MG63 (cell line): Measurements from ENCODE around the gene NUMA1. TPM values are rescaled to one million over a fixed set of nuclear protein-coding genes. Genes with fewer than 3 reads are reported as not detected.

ENCODE experiments used
- DNase-seq: peaks from one replicate; pipeline ENCODE4 v3.0.0-alpha.2; 2020
- H3K27me3 ChIP-seq: fragments of 250-450 bp; sonication (Bioruptor Pico); 2 replicates; pipeline ENCODE4 v1.5.1; 2020; ENCODE audit warnings: mild to moderate bottlenecking, moderate library complexity
- H3K36me3 ChIP-seq: fragments of 250-450 bp; sonication (Bioruptor Pico); 2 replicates; pipeline ENCODE4 v1.5.1; 2020; ENCODE audit warnings: mild to moderate bottlenecking, moderate library complexity
- H3K4me3 ChIP-seq: fragments of 250-450 bp; sonication (Bioruptor Pico); 2 replicates; pipeline ENCODE4 v1.5.1; 2020; ENCODE audit warnings: mild to moderate bottlenecking, moderate library complexity
- H3K9me3 ChIP-seq: fragments of 250-450 bp; sonication (Bioruptor Pico); 2 replicates; pipeline ENCODE4 v1.5.1; 2020; ENCODE audit warnings: mild to moderate bottlenecking, moderate library complexity
- total RNA-seq: library from RNA; depleted of rRNA; stranded (reverse); fragments of >200 nt; shearing (Covaris generic); gene quantifications from 2 replicates; pipeline ENCODE4 v1.2.3, GENCODE V29; 2014; ENCODE audit warnings: low replicate concordance

Gene NUMA1
- total RNA-seq, 1 experiment from 2014 or later = 158 TPM

GRCh38 chr11:72081184-72081644 is 872 bp upstream of the NUMA1 start:
- DNase-seq = no peak
- H3K27me3 ChIP-seq = no peaks in the 10 kb centered on the region
- H3K4me3 ChIP-seq = peak overlapping the region; percentile 93
- H3K36me3 ChIP-seq = peaks cover 13% of the 10 kb centered on the region
- no peaks in the 10 kb centered on the region for H3K9me3 ChIP-seq

GRCh38 chr11:72079819-72080325 is 470 bp downstream of the NUMA1 start:
- no peak for DNase-seq
- Histone ChIP-seq H3K4me3 (peak overlapping the region; percentile 93), H3K9me3 (no peaks in the 10 kb centered on the region), H3K27me3 (no peaks in the 10 kb centered on the region), H3K36me3 (peaks cover 25% of the 10 kb centered on the region)

GRCh38 chr11:72078477-72078876 is 1.9 kb downstream of the NUMA1 start:
- Histone ChIP-seq H3K36me3 (peaks cover 25% of the 10 kb centered on the region), H3K9me3 (no peaks in the 10 kb centered on the region), H3K27me3 (no peaks in the 10 kb centered on the region), H3K4me3 (peak overlapping the region; percentile 93)
- DNase-seq = no peak

GRCh38 chr11:72075756-72076155 is 4.6 kb downstream of the NUMA1 start:
- Histone ChIP-seq H3K4me3 (no peak overlapping the region), H3K9me3 (no peaks in the 10 kb centered on the region), H3K36me3 (peaks cover 33% of the 10 kb centered on the region), H3K27me3 (no peaks in the 10 kb centered on the region)
- DNase-seq = no peak

- Histone ChIP-seq H3K4me3 (no peak overlapping the region), H3K27me3 (no peaks in the 10 kb centered on the region), H3K9me3 (no peaks in the 10 kb centered on the region), H3K36me3 (peaks cover 36% of the 10 kb centered on the region)
- DNase-seq = no peak
These were observed 5.2 kb downstream of the NUMA1 start for GRCh38 chr11:72075109-72075508.

GRCh38 chr11:72072348-72072747 is 8.0 kb downstream of the NUMA1 start:
- Histone ChIP-seq H3K36me3 (peaks cover 56% of the 10 kb centered on the region), H3K27me3 (no peaks in the 10 kb centered on the region), H3K4me3 (no peak overlapping the region), H3K9me3 (no peaks in the 10 kb centered on the region)
- peak; percentile 77 for DNase-seq

GRCh38 chr11:72070491-72070890 is 9.9 kb downstream of the NUMA1 start:
- DNase-seq = no peak
- peak overlapping the region; percentile 12; the same call in 1 of the 2 replicates for H3K4me3 ChIP-seq
- no peaks in the 10 kb centered on the region for H3K9me3 ChIP-seq
- no peaks in the 10 kb centered on the region for H3K27me3 ChIP-seq
- peaks cover 56% of the 10 kb centered on the region for H3K36me3 ChIP-seq

- no peaks in the 10 kb centered on the region for H3K9me3 ChIP-seq
- peaks cover 54% of the 10 kb centered on the region for H3K36me3 ChIP-seq
- no peaks in the 10 kb centered on the region for H3K27me3 ChIP-seq
- peak overlapping the region; percentile 29 for H3K4me3 ChIP-seq
- peak; percentile 98 for DNase-seq
These were observed 10.5 kb downstream of the NUMA1 start for GRCh38 chr11:72069787-72070251.

- no peak for DNase-seq
- Histone ChIP-seq H3K9me3 (no peaks in the 10 kb centered on the region), H3K27me3 (no peaks in the 10 kb centered on the region), H3K36me3 (peaks cover 59% of the 10 kb centered on the region), H3K4me3 (peak overlapping the region; percentile 29)
These were observed 11.1 kb downstream of the NUMA1 start for GRCh38 chr11:72069200-72069599.

- peaks cover 64% of the 10 kb centered on the region for H3K36me3 ChIP-seq
- H3K27me3 ChIP-seq = no peaks in the 10 kb centered on the region
- H3K4me3 ChIP-seq = no peak overlapping the region
- DNase-seq = no peak
- no peaks in the 10 kb centered on the region for H3K9me3 ChIP-seq
These were observed 12.7 kb downstream of the NUMA1 start for GRCh38 chr11:72067676-72068075.

GRCh38 chr11:72067266-72067665 is 13.1 kb downstream of the NUMA1 start:
- H3K9me3 ChIP-seq = no peaks in the 10 kb centered on the region
- peaks cover 68% of the 10 kb centered on the region for H3K36me3 ChIP-seq
- H3K27me3 ChIP-seq = no peaks in the 10 kb centered on the region
- no peak for DNase-seq
- no peak overlapping the region for H3K4me3 ChIP-seq

- Histone ChIP-seq H3K36me3 (peaks cover 71% of the 10 kb centered on the region), H3K9me3 (no peaks in the 10 kb centered on the region), H3K27me3 (no peaks in the 10 kb centered on the region), H3K4me3 (no peak overlapping the region)
- no peak for DNase-seq
These were observed 13.5 kb downstream of the NUMA1 start for GRCh38 chr11:72066855-72067254.

GRCh38 chr11:72061739-72062396 is 18.5 kb downstream of the NUMA1 start:
- Histone ChIP-seq H3K4me3 (no peak overlapping the region), H3K27me3 (no peaks in the 10 kb centered on the region), H3K36me3 (peaks cover 58% of the 10 kb centered on the region), H3K9me3 (no peaks in the 10 kb centered on the region)
- no peak for DNase-seq

- peaks cover 49% of the 10 kb centered on the region for H3K36me3 ChIP-seq
- DNase-seq = no peak
- H3K27me3 ChIP-seq = no peaks in the 10 kb centered on the region
- H3K4me3 ChIP-seq = no peak overlapping the region
- H3K9me3 ChIP-seq = no peaks in the 10 kb centered on the region
These were observed 21.8 kb downstream of the NUMA1 start for GRCh38 chr11:72058416-72059034.

- Histone ChIP-seq H3K9me3 (no peaks in the 10 kb centered on the region), H3K27me3 (no peaks in the 10 kb centered on the region), H3K36me3 (peaks cover 48% of the 10 kb centered on the region), H3K4me3 (no peak overlapping the region)
- DNase-seq = no peak
These were observed 31.4 kb downstream of the NUMA1 start for GRCh38 chr11:72048766-72049460.

- no peak overlapping the region for H3K4me3 ChIP-seq
- H3K27me3 ChIP-seq = no peaks in the 10 kb centered on the region
- no peak for DNase-seq
- peaks cover 37% of the 10 kb centered on the region for H3K36me3 ChIP-seq
- no peaks in the 10 kb centered on the region for H3K9me3 ChIP-seq
These were observed 34.5 kb downstream of the NUMA1 start for GRCh38 chr11:72045849-72046248.

GRCh38 chr11:72042064-72042745 is 38.1 kb downstream of the NUMA1 start:
- no peaks in the 10 kb centered on the region for H3K9me3 ChIP-seq
- DNase-seq = no peak

More at GRCh38 chr11:72042064-72042745, 38.1 kb downstream of the NUMA1 start:
- H3K27me3 ChIP-seq = no peaks in the 10 kb centered on the region
- peaks cover 33% of the 10 kb centered on the region for H3K36me3 ChIP-seq
- H3K4me3 ChIP-seq = peak overlapping the region; percentile 57
